ENCODE data around the gene RAB27A. TPM values are rescaled to one million over a fixed set of nuclear protein-coding genes. Genes with fewer than 3 reads are reported as not detected.

The RAB27A gene
- total RNA-seq, 1 experiment from 2014 or later, result 4.7 TPM

DNA sequence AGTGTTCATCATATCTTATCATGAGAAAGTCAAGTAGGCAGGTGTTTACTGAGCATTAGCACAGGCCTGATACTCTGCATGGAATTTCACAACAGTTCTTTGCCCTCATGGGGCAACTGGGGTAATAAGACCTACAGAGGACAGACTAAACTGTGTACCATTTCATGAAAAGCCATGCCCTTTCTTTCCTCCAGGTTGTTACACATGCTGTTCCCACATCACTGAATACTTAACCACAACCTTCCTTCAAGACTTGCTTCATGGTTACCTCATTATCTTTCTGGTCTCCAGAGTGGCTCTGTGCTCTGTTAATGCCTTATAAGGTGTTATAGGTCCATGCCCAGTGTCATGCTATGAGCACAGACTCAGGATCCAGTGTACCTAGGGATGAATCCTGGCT is 64.7 kb downstream of the RAB27A start (continued):
- TF ChIP-seq, protein P1, sequence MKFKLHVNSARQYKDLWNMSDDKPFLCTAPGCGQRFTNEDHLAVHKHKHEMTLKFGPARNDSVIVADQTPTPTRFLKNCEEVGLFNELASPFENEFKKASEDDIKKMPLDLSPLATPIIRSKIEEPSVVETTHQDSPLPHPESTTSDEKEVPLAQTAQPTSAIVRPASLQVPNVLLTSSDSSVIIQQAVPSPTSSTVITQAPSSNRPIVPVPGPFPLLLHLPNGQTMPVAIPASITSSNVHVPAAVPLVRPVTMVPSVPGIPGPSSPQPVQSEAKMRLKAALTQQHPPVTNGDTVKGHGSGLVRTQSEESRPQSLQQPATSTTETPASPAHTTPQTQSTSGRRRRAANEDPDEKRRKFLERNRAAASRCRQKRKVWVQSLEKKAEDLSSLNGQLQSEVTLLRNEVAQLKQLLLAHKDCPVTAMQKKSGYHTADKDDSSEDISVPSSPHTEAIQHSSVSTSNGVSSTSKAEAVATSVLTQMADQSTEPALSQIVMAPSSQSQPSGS (CRISPR knock-in tag; IDR thresholded peaks at IDR 0.05; ENCODE audit: borderline replicate concordance, low read depth), result no peak
- TF ChIP-seq SP1 (CRISPR knock-in tag; conservative IDR thresholded peaks at IDR 0.05), result no peak
- TF ChIP-seq, protein P2, sequence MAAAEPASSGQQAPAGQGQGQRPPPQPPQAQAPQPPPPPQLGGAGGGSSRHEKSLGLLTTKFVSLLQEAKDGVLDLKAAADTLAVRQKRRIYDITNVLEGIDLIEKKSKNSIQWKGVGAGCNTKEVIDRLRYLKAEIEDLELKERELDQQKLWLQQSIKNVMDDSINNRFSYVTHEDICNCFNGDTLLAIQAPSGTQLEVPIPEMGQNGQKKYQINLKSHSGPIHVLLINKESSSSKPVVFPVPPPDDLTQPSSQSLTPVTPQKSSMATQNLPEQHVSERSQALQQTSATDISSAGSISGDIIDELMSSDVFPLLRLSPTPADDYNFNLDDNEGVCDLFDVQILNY (CRISPR knock-in tag; IDR thresholded peaks at IDR 0.05), result no peak

DNA sequence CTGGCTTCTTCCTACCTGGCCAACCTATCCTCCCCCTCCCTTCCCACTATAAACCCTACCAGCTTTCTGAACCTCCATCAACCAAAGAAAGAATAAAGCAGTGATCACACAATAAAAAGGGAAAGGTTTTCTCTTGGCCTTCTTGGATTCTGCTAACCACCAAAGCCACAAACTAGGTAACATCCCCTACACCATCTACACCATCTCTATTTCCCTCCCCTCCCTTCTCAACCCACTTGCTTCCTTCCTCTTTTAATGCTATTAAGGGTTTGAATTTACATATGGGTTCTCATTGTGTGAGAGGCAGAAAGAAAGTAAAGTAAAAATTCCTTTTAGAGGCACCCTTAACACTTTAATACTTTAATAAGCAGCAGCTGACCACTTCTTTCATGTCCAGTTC is 67.0 kb downstream of the RAB27A start:
- H3K4me1 Mint-ChIP-seq, result peaks cover 17% of the 10 kb centered on the region
- ChIA-PET POLR2A (no interaction called here), CTCF (no interaction called here)
- H3K27me3 Mint-ChIP-seq (ENCODE audit: low read depth), result no peaks in the 10 kb centered on the region
- DNase-seq (ENCODE audit: low spot score), result no peak
- ATAC-seq, result no peak
- TF ChIP-seq IRF2 (CRISPR knock-in tag; IDR thresholded peaks at IDR 0.05; ENCODE audit: borderline replicate concordance, low read depth) (no peak), ZNF121 (CRISPR knock-in tag; IDR thresholded peaks at IDR 0.05) (no peak), ZNF232 (CRISPR knock-in tag; IDR thresholded peaks at IDR 0.05) (no peak), EMX1 (CRISPR knock-in tag; IDR thresholded peaks at IDR 0.05) (no peak), TCF7 (CRISPR knock-in tag; IDR thresholded peaks at IDR 0.05; ENCODE audit: low read depth) (no peak), NFYB (CRISPR knock-in tag; conservative IDR thresholded peaks at IDR 0.05; ENCODE audit: low read depth) (no peak), CBFB (CRISPR knock-in tag; IDR thresholded peaks at IDR 0.05; ENCODE audit: low read depth) (no peak), TP53 (CRISPR knock-in tag; IDR thresholded peaks at IDR 0.05) (no peak), ELF4 (CRISPR knock-in tag; IDR thresholded peaks at IDR 0.05; ENCODE audit: low read depth) (no peak), NR2C2 (CRISPR knock-in tag; IDR thresholded peaks at IDR 0.05) (no peak), ZBTB21 (CRISPR knock-in tag; IDR thresholded peaks at IDR 0.05; ENCODE audit: borderline replicate concordance) (no peak), SMAD4 (CRISPR knock-in tag; IDR thresholded peaks at IDR 0.05) (no peak), ZNF396 (CRISPR knock-in tag; IDR thresholded peaks at IDR 0.05; ENCODE audit: borderline replicate concordance) (no peak)
- TF ChIP-seq, protein P3, sequence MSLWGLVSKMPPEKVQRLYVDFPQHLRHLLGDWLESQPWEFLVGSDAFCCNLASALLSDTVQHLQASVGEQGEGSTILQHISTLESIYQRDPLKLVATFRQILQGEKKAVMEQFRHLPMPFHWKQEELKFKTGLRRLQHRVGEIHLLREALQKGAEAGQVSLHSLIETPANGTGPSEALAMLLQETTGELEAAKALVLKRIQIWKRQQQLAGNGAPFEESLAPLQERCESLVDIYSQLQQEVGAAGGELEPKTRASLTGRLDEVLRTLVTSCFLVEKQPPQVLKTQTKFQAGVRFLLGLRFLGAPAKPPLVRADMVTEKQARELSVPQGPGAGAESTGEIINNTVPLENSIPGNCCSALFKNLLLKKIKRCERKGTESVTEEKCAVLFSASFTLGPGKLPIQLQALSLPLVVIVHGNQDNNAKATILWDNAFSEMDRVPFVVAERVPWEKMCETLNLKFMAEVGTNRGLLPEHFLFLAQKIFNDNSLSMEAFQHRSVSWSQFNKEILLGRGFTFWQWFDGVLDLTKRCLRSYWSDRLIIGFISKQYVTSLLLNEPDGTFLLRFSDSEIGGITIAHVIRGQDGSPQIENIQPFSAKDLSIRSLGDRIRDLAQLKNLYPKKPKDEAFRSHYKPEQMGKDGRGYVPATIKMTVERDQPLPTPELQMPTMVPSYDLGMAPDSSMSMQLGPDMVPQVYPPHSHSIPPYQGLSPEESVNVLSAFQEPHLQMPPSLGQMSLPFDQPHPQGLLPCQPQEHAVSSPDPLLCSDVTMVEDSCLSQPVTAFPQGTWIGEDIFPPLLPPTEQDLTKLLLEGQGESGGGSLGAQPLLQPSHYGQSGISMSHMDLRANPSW (CRISPR knock-in tag; conservative IDR thresholded peaks at IDR 0.05; ENCODE audit: low read depth), result no peak
- TF ChIP-seq, protein P4, sequence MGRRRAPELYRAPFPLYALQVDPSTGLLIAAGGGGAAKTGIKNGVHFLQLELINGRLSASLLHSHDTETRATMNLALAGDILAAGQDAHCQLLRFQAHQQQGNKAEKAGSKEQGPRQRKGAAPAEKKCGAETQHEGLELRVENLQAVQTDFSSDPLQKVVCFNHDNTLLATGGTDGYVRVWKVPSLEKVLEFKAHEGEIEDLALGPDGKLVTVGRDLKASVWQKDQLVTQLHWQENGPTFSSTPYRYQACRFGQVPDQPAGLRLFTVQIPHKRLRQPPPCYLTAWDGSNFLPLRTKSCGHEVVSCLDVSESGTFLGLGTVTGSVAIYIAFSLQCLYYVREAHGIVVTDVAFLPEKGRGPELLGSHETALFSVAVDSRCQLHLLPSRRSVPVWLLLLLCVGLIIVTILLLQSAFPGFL (CRISPR knock-in tag; IDR thresholded peaks at IDR 0.05; ENCODE audit: borderline replicate concordance), result no peak
- TF ChIP-seq, protein P2 (CRISPR knock-in tag; IDR thresholded peaks at IDR 0.05), result no peak
- TF ChIP-seq, protein P5, sequence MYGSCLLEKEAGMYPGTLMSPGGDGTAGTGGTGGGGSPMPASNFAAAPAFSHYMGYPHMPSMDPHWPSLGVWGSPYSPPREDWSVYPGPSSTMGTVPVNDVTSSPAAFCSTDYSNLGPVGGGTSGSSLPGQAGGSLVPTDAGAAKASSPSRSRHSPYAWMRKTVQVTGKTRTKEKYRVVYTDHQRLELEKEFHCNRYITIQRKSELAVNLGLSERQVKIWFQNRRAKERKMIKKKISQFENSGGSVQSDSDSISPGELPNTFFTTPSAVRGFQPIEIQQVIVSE (CRISPR knock-in tag; IDR thresholded peaks at IDR 0.05; ENCODE audit: borderline replicate concordance), result no peak
- TF ChIP-seq, protein P6, sequence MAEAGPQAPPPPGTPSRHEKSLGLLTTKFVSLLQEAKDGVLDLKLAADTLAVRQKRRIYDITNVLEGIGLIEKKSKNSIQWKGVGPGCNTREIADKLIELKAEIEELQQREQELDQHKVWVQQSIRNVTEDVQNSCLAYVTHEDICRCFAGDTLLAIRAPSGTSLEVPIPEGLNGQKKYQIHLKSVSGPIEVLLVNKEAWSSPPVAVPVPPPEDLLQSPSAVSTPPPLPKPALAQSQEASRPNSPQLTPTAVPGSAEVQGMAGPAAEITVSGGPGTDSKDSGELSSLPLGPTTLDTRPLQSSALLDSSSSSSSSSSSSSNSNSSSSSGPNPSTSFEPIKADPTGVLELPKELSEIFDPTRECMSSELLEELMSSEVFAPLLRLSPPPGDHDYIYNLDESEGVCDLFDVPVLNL (CRISPR knock-in tag; IDR thresholded peaks at IDR 0.05; ENCODE audit: borderline replicate concordance, low read depth), result no peak
- no peaks in the 10 kb centered on the region for H3K9me3 Mint-ChIP-seq
- H3K4me3 Mint-ChIP-seq, result no peak overlapping the region
- no peaks in the 10 kb centered on the region for H3K36me3 Mint-ChIP-seq
- peak overlapping the region; percentile 11; the same call in 1 of the 2 replicates for H3K27ac Mint-ChIP-seq
